ENCODE measurements around the gene ICAM1.
"Not testable (repeated sequence)": the region's sequence is repeated elsewhere in the genome, so short reads cannot be mapped to it uniquely, and the experiment has no call there.

Gene ICAM1

GRCh38 chr19:10270616-10271394 is at the start of gene ICAM1:
Gene ICAM1 (plus strand): TSS chr19:10271120. CDS start chr19:10271160, 40 bp downstream.
- DNase-seq: peak; percentile 35

GRCh38 chr19:10222201-10222890 is 48.6 kb upstream of the ICAM1 start:
- no peak for DNase-seq

DNA sequence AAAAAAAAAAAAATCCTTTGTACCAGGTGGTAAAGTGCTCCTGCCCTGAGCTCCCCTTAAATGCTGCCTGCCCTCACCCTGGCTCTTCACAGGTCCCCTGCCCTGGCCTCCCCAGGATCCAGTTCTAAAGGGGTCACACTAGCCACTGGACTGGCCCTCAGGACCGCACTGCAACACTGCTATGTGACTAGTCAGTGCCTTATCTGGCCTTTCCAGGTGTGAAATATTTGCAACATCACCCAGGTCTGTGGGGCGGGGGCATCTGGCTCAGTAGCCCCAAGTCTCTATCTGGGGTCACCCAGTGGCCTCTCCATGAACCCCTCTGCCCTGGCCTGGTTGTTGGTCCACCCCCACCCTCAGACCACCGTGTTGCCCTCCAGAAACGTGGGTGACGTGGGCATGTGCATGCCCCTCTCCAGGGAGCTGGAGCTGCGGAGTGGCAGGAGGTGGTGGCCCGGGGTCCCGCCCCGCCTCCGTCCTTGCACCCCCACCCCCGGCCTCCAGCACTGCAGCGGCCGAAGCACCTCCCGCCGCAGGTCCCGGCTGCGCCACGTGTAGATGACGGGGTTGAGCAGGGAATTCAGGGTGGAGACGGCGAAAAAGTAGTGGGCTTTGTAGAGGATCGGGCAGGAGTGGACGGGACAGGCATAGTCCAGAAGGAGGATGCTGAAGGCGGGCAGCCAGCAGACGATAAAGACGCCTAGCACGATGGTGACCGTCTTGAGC is 47.3 kb upstream of the ICAM1 start:
- DNase-seq: no peak

- DNase-seq: no peak
Measured at GRCh38 chr19:10224337-10224736, 46.6 kb upstream of the ICAM1 start.

GRCh38 chr19:10226021-10226375 is 44.9 kb upstream of the ICAM1 start:
- no peak for DNase-seq

DNA sequence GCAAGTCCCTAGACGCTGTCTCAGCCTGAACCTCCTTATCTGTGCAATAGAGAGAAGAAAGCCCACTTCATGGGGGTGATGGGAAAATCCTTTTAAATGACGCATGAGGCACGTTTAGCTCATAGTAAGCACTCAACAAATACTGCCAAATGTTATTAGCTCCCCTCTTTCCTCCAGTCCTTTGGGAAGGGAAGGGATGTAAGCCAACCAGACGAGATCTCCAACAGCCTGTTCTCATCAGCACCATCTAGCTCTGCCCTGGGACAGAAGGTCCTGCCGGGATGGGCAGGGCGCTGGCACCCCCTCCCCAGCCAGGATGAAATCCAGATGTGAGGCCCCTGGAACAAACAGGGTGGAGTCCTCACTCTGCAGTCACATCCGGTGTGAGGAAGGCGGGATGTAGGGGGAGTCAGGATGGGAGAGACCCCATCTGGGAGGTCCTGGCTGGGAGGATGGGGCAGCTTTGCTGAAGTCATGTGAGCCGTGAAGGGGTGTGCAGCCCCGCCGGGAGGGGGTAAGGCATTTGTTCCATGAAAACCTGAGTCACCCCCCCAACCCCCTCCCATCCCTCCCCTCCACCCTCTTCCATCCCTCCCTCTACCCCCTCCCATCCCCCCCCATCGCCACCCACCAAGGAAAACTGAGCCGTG is 44.4 kb upstream of the ICAM1 start:
- peak; percentile 94 for DNase-seq

DNA sequence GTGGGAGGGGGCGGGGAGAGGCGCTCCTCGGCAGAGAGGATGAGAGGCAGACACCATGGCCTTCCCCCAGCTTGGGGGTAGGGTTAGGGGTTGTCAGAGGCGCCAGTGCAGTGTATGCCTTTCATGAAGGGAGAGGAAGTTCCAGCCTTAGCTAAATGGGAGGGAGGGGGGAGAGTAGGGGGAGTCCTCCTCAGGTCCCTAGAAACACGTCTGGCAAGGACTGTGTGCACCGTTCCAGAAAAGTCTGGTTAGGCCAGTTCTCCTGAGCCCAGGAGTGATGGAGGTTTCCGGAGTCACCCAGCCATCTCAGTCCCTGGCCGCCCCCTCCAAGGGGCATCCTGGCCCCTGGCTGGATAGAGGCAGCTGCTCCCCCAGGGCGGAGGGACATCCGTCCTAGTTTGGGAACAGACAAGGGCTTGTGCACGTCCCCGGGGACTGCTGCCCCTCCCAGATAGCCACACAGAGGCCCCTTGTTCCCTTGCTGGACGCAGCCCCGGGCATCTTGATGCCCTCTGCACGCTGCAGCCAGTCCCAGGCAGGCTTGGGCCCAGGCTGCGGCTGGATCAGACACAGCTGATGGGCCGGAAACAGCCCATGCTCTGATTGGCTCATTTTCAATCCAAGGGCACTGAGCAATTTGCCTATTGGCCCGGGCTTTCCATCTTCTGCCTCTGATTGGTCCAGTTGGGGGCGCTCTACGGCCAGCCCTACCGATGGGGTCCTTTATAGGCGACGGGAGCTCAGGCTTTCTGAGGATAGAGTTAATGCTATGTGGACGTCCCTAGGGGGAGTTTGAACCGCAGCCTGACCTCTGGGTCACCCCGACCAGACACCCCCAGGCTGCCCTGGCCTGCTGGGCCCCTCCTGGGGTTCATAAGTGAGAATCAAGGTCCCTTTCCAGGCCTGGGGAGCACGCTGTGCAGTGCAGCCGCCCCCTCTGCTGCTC is 43.6 kb upstream of the ICAM1 start:
- DNase-seq: peak; percentile 39

DNA sequence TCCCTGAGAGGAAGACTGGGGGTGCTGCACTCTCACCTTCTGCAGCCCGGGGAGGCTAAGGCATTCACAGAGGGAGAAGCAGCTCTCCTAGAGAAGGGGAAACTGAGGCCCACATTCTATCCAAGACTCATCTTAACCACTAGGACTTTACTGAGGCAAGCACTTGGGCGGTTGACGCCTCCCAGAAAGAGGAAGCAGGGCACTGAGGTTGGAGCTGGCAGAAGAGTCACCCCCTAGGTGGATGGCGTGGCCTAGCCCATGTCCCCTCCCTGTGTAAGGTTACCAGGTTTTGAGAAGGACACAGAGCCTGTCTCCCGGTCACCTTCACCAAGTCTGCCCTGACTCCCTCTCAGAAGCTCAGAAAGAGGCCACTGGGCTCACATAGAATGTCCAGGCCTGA is 42.5 kb upstream of the ICAM1 start:
- DNase-seq: no peak

DNA sequence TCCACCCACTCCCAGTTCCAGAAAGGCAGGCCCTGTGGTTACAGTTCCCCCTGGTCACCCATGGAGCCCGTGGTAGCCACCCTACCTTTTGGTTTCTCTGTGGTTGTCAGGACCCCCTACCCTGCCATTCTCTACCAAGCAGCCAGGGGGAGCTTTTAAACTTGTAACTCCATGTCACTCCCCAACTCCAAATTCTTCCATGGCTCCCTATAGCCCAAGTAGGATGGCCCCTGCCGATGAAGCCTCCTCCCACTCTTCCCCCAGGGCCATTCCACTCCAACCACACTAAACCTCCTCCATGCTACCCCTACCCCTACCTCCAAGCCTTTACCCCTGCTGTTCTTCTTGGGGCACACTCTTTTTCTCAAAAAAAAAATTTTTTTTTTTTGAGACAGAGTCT is 42.0 kb upstream of the ICAM1 start:
- DNase-seq: peak; percentile 34

DNA sequence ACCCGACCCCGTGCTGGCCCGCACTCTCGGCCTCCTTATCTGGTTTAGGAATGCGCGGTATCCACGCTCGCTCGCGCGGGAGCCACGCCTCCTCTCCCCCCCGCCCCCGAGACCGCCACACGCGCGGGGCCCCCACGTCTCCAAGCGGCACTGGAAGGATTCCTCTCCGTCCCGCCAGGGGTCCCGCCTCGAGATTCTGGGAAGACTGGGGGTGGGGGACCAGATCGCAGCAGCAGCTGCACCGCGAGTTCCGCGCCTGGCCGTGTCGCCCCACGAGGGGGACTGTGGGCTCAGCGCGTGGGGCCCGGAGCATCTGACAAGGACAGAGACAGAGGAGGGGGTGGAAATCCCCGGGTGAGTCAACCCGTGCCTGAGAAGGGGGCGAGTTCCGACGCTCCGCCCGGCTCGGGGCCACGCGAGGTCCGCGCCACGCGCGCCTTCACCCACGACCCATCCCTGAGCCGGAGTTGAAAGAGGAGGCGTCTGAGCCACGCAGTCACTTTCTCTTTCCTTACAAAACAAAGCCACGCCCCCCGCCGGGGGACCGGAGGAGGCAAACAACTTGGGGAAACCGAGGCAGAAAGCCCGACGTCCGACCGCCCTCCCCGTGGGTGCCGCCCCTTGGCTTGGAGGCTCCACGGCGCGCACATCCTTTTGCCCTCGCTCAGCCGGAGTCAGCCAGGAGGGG is 40.6 kb upstream of the ICAM1 start:
- peak; percentile 45 for DNase-seq

GRCh38 chr19:10230861-10231611 is 39.9 kb upstream of the ICAM1 start, which contains the start of gene S1PR2:
Gene S1PR2 (minus strand): TSS chr19:10231331. CDS start chr19:10224905, 6,426 bp downstream.
- DNase-seq: peak; percentile 76

GRCh38 chr19:10231612-10232228 is 39.2 kb upstream of the ICAM1 start:
- DNase-seq: no peak

GRCh38 chr19:10233946-10234345 is 37.0 kb upstream of the ICAM1 start:
- no peak for DNase-seq

- DNase-seq: no peak
Measured at GRCh38 chr19:10235003-10235402, 35.9 kb upstream of the ICAM1 start.

GRCh38 chr19:10235409-10235808 is 35.5 kb upstream of the ICAM1 start:
- DNase-seq: not testable (repeated sequence)

- DNase-seq: peak; percentile 36
Measured at GRCh38 chr19:10237702-10238101, 33.2 kb upstream of the ICAM1 start.

GRCh38 chr19:10238172-10238783 is 32.6 kb upstream of the ICAM1 start:
- peak; percentile 90 for DNase-seq

DNA sequence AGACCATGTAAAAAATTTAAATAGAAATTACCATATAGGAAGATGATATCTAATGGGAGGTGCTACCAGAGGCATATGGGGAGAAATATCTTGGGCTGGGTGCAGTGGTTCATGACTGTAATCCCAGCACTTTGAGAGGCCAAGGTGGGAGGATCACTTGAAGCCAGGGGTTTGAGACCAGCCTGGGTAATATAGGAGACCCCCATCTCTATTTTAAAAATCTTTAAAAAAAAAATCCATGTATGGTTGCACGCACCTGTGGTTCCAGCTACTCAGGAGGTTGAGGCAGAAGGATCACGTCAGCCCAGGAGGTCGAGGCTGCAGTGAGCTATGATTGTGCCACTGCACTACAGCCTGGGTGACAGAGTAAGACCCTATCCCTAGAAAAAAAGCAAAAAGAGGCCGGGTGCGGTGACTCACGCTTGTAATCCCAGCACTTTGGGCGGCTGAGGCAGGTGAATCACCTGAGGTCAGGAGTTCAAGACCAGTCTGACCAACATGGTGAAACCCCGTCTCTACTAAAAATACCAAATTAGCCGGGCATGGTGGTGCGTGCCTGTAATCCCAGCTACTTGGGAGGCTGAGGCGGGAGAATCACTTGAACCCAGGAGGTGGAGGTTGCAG is 29.0 kb upstream of the ICAM1 start:
- DNase-seq: not testable (repeated sequence)

DNA sequence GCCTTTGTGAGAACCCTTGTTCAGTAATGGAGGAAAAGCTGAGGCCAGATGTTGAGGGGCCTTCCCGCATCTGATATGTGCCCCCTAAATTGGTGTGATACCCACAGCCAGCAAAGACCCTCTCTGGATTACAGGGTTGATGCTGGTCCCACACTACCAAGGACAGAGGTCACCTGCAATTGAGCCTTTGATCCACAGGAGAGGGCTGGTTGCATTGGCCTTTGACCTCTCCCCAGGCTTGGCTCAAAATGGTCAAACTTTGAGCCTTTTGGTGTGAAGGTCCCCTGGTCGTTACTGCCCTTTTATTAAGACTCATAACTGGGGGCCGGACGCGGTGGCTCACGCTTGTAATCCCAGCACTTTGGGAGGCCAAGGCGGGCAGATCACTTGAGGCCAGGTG is 27.3 kb upstream of the ICAM1 start:
- DNase-seq: no peak

Data from fibroblast of upper back skin (primary cell).